OCI-LY3 (cell line): Measurements from ENCODE around the gene DSCAM.

Source experiments
- CTCF ChIP-seq: fragments of 200-600, 300-600 bp; sonication (generic); IDR thresholded peaks from 2 replicates; pipeline ENCODE4 v1.5.1; 2014; ENCODE audit warnings: antibody characterized with exemption, low read length, low read depth
- EZH2phosphoT487 ChIP-seq: fragments of 200-600 bp; shearing (Covaris generic); IDR thresholded peaks from 2 replicates; pipeline ENCODE4 v1.6.1; 2018; ENCODE audit warnings: antibody characterized with exemption, mixed run types, low read depth

- TF ChIP-seq CTCF (no peak), EZH2phosphoT487 (no peak)
These were observed 394.4 kb downstream of the DSCAM start for GRCh38 chr21:40452548-40452947.
